K562 (cell line): ENCODE results near the gene PPA1.

Experiments
- EZH2 ChIP-seq: IDR thresholded peaks from 2 replicates; pipeline ENCODE4 v1.6.1; 2012; ENCODE audit warnings: low read depth, mild to moderate bottlenecking, inconsistent platforms, low read length, borderline replicate concordance
- JUND ChIP-seq, 2 experiments: IDR thresholded peaks; 2 replicates in 1 of 2; 3 replicates in 1 of 2; pipeline ENCODE4 v1.6.1; 2011; ENCODE audit warnings: borderline replicate concordance in 2 of 2, low read depth in 2 of 2, low read length in 2 of 2, improper control_type of control experiment in 1 of 2, missing biosample characterization in 1 of 2, missing genetic modification characterization in 1 of 2, missing genetic modification reagents in 1 of 2
- RAD21 ChIP-seq, 2 experiments: fragments of 250-450 bp in 1 of 2; fragments of 450-650 bp in 1 of 2; sonication (Bioruptor Pico) in 1 of 2; formaldehyde crosslinking in 1 of 2; IDR thresholded peaks in 1 of 2; conservative IDR thresholded peaks in 1 of 2; 2 replicates each; pipeline versions ENCODE4 v1.4.0 to v1.8.0; 2020 to 2022; ENCODE audit warnings: mild to moderate bottlenecking in 2 of 2, moderate library complexity in 1 of 2
- SAP30 ChIP-seq: fragments of 200-600 bp; sonication (generic); IDR thresholded peaks from 2 replicates; pipeline ENCODE4 v1.6.1; 2012; ENCODE audit warnings: borderline replicate concordance, low read depth, mild to moderate bottlenecking, moderate library complexity, low read length, control low read depth, inconsistent platforms; ENCODE audit not compliant: insufficient read depth, poor library complexity, severe bottlenecking
- SP1 ChIP-seq: sonication (generic); formaldehyde crosslinking; IDR thresholded peaks from 2 replicates; pipeline ENCODE4 v1.8.1; 2022; ENCODE audit warnings: mild to moderate bottlenecking, missing genetic modification reagents
- TF ChIP-seq, protein P1 (sequence below), 2 experiments: fragments of 450-650 bp; IDR thresholded peaks; 2 replicates each; pipeline ENCODE4 v1.6.1; 2016; ENCODE audit warnings: mild to moderate bottlenecking in 2 of 2, borderline replicate concordance in 1 of 2, low read depth in 1 of 2, moderate library complexity in 1 of 2
- TF ChIP-seq, protein P2 (sequence below): sonication (generic); formaldehyde crosslinking; IDR thresholded peaks from 2 replicates; pipeline ENCODE4 v1.4.0; 2020; ENCODE audit warnings: mild to moderate bottlenecking, missing genetic modification reagents
- TF ChIP-seq, protein P3 (sequence below): fragments of 450-650 bp; formaldehyde crosslinking; IDR thresholded peaks from 2 replicates; pipeline ENCODE4 v1.4.0; 2020; ENCODE audit warnings: mild to moderate bottlenecking, mixed read lengths

DNA sequence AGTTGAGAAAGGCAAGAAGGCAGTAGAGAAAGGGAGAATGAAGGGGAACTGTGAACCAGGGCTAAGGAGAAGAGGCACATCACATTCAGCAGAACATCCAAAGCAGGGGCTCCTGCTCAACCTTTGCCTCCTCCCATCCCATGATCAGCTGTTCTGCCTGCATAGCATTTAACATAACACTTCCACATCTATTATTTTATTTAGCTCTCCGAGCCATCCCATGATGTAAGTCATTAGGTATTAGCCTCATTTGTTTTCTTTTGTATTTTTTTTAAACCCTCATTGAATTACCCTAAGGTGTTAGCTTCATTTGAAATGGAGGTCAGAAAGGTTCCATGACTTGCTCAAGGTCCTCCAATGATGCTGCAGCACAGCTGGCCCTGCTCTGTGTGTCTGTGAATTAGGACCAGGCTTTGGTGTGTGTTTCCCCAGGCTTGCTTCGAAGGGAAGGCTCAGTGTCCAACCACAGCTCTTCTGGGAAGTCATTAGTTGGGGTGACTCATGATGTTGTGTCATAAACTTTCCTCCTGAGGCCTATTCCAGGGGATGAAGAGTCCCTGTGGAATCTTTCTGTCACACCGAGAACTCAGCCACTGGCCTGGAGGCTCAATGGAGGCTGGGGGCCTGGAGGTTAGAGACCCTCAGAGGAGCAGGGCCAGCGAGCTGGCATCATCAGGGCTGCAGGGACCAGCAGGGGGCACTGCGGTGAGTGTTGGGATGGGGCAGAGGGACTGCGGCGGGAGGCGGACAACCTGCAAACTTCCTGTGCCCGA lies 34.1 kb upstream of the PPA1 start:
- TF ChIP-seq, protein P1, sequence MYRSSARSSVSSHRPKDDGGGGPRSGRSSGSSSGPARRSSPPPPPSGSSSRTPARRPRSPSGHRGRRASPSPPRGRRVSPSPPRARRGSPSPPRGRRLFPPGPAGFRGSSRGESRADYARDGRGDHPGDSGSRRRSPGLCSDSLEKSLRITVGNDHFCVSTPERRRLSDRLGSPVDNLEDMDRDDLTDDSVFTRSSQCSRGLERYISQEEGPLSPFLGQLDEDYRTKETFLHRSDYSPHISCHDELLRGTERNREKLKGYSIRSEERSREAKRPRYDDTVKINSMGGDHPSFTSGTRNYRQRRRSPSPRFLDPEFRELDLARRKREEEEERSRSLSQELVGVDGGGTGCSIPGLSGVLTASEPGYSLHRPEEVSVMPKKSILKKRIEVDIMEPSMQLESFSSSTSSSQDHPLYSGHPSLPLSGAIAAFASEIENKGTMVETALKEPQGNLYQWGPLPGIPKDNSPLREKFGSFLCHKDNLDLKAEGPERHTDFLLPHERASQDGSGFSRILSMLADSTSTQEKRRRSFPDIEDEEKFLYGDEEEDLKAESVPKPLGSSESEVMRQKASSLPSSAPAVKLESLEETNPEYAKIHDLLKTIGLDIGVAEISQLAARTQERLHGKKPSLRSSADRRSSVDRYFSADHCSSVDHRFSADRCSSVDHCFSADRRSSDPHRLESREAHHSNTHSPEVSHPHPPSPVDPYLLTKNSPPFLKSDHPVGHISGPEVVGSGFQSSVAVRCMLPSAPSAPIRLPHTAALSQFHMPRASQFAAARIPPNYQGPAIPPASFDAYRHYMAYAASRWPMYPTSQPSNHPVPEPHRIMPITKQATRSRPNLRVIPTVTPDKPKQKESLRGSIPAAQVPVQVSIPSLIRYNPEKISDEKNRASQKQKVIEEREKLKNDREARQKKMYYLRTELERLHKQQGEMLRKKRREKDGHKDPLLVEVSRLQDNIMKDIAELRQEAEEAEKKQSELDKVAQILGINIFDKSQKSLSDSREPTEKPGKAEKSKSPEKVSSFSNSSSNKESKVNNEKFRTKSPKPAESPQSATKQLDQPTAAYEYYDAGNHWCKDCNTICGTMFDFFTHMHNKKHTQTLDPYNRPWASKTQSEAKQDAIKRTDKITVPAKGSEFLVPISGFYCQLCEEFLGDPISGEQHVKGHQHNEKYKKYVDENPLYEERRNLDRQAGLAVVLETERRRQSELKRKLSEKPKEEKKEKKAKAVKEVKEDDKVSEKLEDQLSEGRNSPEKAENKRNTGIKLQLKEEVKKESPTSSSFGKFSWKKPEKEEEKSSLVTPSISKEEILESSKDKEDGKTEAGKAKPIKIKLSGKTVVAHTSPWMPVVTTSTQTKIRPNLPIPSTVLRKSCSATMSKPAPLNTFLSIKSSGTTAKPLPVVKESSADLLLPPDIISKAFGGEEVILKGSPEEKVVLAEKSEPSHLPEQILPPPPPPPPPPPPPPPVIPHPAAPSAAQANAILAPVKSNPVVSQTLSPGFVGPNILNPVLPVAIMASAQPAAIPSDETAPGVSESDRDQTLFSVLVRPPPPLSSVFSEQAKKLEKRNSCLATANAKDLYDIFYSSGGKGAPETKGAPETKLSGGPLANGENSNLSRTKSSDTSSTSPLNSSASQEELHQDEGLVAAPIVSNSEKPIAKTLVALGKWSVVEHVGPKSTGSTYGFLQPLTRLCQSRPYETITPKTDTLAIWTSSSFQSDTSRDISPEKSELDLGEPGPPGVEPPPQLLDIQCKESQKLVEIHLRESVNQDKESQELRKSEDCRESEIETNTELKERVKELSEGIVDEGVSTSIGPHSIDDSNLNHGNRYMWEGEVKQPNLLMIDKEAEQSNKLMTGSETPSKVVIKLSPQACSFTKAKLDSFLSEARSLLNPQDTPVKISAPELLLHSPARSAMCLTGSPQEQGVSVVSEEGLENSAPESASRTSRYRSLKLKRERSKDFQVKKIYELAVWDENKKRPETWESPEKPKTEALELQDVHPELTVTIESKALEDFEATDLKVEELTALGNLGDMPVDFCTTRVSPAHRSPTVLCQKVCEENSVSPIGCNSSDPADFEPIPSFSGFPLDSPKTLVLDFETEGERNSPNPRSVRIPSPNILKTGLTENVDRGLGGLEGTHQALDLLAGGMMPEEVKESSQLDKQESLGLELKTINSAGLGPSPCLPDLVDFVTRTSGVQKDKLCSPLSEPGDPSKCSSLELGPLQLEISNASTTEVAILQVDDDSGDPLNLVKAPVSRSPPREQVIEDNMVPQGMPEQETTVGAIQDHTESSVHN (IDR thresholded peaks at IDR 0.05; ENCODE audit: borderline replicate concordance in 1 of 2, low read depth in 1 of 2), result no peak
- peak; percentile 76 for TF ChIP-seq JUND (IDR thresholded peaks at IDR 0.05; ENCODE audit: borderline replicate concordance, low read depth, low read length)
- TF ChIP-seq JUND (tag; IDR thresholded peaks at IDR 0.05; ENCODE audit: borderline replicate concordance, low read depth, low read length), result peak; percentile 70; the same call in 1 of the 3 replicates
- TF ChIP-seq, protein P2, sequence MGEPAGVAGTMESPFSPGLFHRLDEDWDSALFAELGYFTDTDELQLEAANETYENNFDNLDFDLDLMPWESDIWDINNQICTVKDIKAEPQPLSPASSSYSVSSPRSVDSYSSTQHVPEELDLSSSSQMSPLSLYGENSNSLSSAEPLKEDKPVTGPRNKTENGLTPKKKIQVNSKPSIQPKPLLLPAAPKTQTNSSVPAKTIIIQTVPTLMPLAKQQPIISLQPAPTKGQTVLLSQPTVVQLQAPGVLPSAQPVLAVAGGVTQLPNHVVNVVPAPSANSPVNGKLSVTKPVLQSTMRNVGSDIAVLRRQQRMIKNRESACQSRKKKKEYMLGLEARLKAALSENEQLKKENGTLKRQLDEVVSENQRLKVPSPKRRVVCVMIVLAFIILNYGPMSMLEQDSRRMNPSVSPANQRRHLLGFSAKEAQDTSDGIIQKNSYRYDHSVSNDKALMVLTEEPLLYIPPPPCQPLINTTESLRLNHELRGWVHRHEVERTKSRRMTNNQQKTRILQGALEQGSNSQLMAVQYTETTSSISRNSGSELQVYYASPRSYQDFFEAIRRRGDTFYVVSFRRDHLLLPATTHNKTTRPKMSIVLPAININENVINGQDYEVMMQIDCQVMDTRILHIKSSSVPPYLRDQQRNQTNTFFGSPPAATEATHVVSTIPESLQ (CRISPR knock-in tag), result no peak
- no peak for TF ChIP-seq SAP30
- TF ChIP-seq RAD21 (CRISPR knock-in tag; conservative IDR thresholded peaks at IDR 0.05 in 1 of 2, IDR thresholded peaks at IDR 0.05 in 1 of 2), result peak in 1 of 2 experiments; percentile 44; a peak in 2 of 4 replicates
- TF ChIP-seq SP1, result no peak
- no peak for TF ChIP-seq EZH2
- TF ChIP-seq, protein P3, sequence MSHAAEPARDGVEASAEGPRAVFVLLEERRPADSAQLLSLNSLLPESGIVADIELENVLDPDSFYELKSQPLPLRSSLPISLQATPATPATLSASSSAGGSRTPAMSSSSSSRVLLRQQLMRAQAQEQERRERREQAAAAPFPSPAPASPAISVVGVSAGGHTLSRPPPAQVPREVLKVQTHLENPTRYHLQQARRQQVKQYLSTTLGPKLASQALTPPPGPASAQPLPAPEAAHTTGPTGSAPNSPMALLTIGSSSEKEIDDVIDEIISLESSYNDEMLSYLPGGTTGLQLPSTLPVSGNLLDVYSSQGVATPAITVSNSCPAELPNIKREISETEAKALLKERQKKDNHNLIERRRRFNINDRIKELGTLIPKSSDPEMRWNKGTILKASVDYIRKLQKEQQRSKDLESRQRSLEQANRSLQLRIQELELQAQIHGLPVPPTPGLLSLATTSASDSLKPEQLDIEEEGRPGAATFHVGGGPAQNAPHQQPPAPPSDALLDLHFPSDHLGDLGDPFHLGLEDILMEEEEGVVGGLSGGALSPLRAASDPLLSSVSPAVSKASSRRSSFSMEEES (CRISPR knock-in tag), result no peak
